Measurements from ENCODE around the gene GRAMD4. TPM values are rescaled to one million over a fixed set of nuclear protein-coding genes. Genes with fewer than 3 reads are reported as not detected.

The GRAMD4 gene
- total RNA-seq, 1 experiment from 2014 or later = 23.4 TPM

- H3K27me3 Mint-ChIP-seq (ENCODE audit: insufficient read depth, unreplicated experiment) = no peaks in the 10 kb centered on the region
- no peaks in the 10 kb centered on the region for H3K9me3 Mint-ChIP-seq (ENCODE audit: unreplicated experiment)
- no peaks in the 10 kb centered on the region for H3K9me3 ChIP-seq
- ChIA-PET CTCF (no interaction called here), POLR2A (no interaction called here)
- no peaks in the 10 kb centered on the region for H3K4me1 ChIP-seq
- BruUV-seq (replicated peaks) = no TSS peak
- H3K4me3 Mint-ChIP-seq (ENCODE audit: unreplicated experiment) = no peak overlapping the region
- peaks cover 1% of the 10 kb centered on the region; the same call in 1 of the 2 replicates for H3K36me3 ChIP-seq (ENCODE audit: control insufficient read depth, insufficient read depth, low read length)
- H3K36me3 Mint-ChIP-seq (ENCODE audit: insufficient read depth, unreplicated experiment) = peaks cover 65% of the 10 kb centered on the region
- no peaks in the 10 kb centered on the region for H3K27me3 ChIP-seq (replicated peaks; ENCODE audit: control insufficient read depth, insufficient read depth, low read length)
- no peak overlapping the region for H3K4me3 ChIP-seq (ENCODE audit: low read depth, low read length)
- no peak for TF ChIP-seq CTCF (IDR thresholded peaks at IDR 0.05; ENCODE audit: insufficient read depth in 1 of 2, low read depth in 1 of 2, low read length in 1 of 2, severe bottlenecking in 1 of 2, unreplicated experiment in 1 of 2)
- peaks cover 9% of the 10 kb centered on the region for H3K4me1 Mint-ChIP-seq (ENCODE audit: low read depth, unreplicated experiment)
- intact Hi-C loops (cut with micrococcal nuclease; ENCODE audit: unreplicated experiment) = no loop called here
- H3K27ac Mint-ChIP-seq (ENCODE audit: unreplicated experiment) = no peak overlapping the region
- DNase-seq = no peak
Measured at GRCh38 chr22:46707305-46707704, 87.1 kb downstream of the GRAMD4 start.

- no TSS peak for BruUV-seq (replicated peaks)
- CTCF ChIA-PET = interaction anchor here (0.6 kb wide), 1 partner anchor 1100 kb away, joined by 4 read pairs; no protein-coding TSS in a partner anchor
- Mint-ChIP-seq H3K4me3 (ENCODE audit: unreplicated experiment) (no peak overlapping the region), H3K9me3 (ENCODE audit: unreplicated experiment) (no peaks in the 10 kb centered on the region), H3K4me1 (ENCODE audit: low read depth, unreplicated experiment) (peaks cover 9% of the 10 kb centered on the region), H3K36me3 (ENCODE audit: insufficient read depth, unreplicated experiment) (peaks cover 64% of the 10 kb centered on the region), H3K27me3 (ENCODE audit: insufficient read depth, unreplicated experiment) (no peaks in the 10 kb centered on the region), H3K27ac (ENCODE audit: unreplicated experiment) (no peak overlapping the region)
- Histone ChIP-seq H3K4me1 (no peaks in the 10 kb centered on the region), H3K27me3 (replicated peaks; ENCODE audit: control insufficient read depth, insufficient read depth, low read length) (no peaks in the 10 kb centered on the region), H3K9me3 (no peaks in the 10 kb centered on the region), H3K4me3 (ENCODE audit: low read depth, low read length) (no peak overlapping the region), H3K36me3 (ENCODE audit: control insufficient read depth, insufficient read depth, low read length) (peaks cover 1% of the 10 kb centered on the region; the same call in 1 of the 2 replicates)
- intact Hi-C loops (cut with micrococcal nuclease; ENCODE audit: unreplicated experiment) = no loop called here
- POLR2A ChIA-PET = no interaction called here
- no peak for TF ChIP-seq CTCF (IDR thresholded peaks at IDR 0.05; ENCODE audit: insufficient read depth in 1 of 2, low read depth in 1 of 2, low read length in 1 of 2, severe bottlenecking in 1 of 2, unreplicated experiment in 1 of 2)
- DNase-seq = no peak
Measured at GRCh38 chr22:46707827-46708570, 87.8 kb downstream of the GRAMD4 start.

GRCh38 chr22:46708766-46709330 is 88.7 kb downstream of the GRAMD4 start:
- H3K36me3 ChIP-seq (ENCODE audit: control insufficient read depth, insufficient read depth, low read length) = peaks cover 1% of the 10 kb centered on the region; the same call in 1 of the 2 replicates
- Mint-ChIP-seq H3K27me3 (ENCODE audit: insufficient read depth, unreplicated experiment) (no peaks in the 10 kb centered on the region), H3K36me3 (ENCODE audit: insufficient read depth, unreplicated experiment) (peaks cover 57% of the 10 kb centered on the region), H3K27ac (ENCODE audit: unreplicated experiment) (no peak overlapping the region), H3K4me3 (ENCODE audit: unreplicated experiment) (no peak overlapping the region), H3K9me3 (ENCODE audit: unreplicated experiment) (no peaks in the 10 kb centered on the region), H3K4me1 (ENCODE audit: low read depth, unreplicated experiment) (peaks cover 9% of the 10 kb centered on the region)
- ChIA-PET CTCF (interaction anchor here (0.6 kb wide), 2 partner anchors 241 to 1099 kb away, joined by 3 to 4 read pairs; no protein-coding TSS in a partner anchor), POLR2A (no interaction called here)
- no TSS peak for BruUV-seq (replicated peaks)
- no peak for DNase-seq
- H3K4me1 ChIP-seq = no peaks in the 10 kb centered on the region
- H3K4me3 ChIP-seq (ENCODE audit: low read depth, low read length) = no peak overlapping the region
- H3K27me3 ChIP-seq (replicated peaks; ENCODE audit: control insufficient read depth, insufficient read depth, low read length) = no peaks in the 10 kb centered on the region
- no peak for TF ChIP-seq CTCF (IDR thresholded peaks at IDR 0.05; ENCODE audit: insufficient read depth in 1 of 2, low read depth in 1 of 2, low read length in 1 of 2, severe bottlenecking in 1 of 2, unreplicated experiment in 1 of 2)
- intact Hi-C loops (cut with micrococcal nuclease; ENCODE audit: unreplicated experiment) = no loop called here
- no peaks in the 10 kb centered on the region for H3K9me3 ChIP-seq

Measured in Caco-2 (cell line).